ENCODE data around the gene DNAJC13.

Gene DNAJC13

GRCh38 chr3:132407025-132407424 lies 10.3 kb upstream of the DNAJC13 start:
- no peak for FAIRE-seq

GRCh38 chr3:132414841-132415240 lies 2.5 kb upstream of the DNAJC13 start:
- no peak for FAIRE-seq

GRCh38 chr3:132416161-132416560 lies 1.1 kb upstream of the DNAJC13 start:
- no peak for FAIRE-seq

GRCh38 chr3:132417695-132418411 lies 551 bp downstream of the DNAJC13 start:
- FAIRE-seq = no peak

- FAIRE-seq = peak; percentile 9
Observed at GRCh38 chr3:132418916-132419315, 1.6 kb downstream of the DNAJC13 start.

DNA sequence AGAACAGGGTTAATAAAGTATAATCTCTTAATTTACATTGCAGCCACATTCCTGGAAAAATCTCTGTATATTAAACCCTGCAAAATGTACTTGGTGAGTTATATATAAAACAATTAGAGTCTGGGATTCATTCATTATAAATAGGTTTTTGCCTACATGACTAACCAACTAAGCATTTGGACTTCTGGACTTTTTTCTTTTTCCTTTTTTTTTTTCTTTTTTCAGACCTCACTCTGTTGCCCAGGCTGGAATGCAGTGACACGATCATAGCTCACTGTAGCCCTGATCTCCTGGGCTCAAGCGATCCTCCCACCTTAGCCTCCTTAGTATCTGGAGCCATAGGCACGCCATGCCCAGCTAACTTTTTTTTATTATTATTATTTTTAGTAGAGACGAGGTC lies 4.5 kb downstream of the DNAJC13 start:
- FAIRE-seq = no peak

- FAIRE-seq = no peak
Observed at GRCh38 chr3:132422531-132422930, 5.2 kb downstream of the DNAJC13 start.

GRCh38 chr3:132432639-132433038 lies 15.3 kb downstream of the DNAJC13 start:
- FAIRE-seq = no peak

GRCh38 chr3:132433121-132433520 lies 15.8 kb downstream of the DNAJC13 start:
- FAIRE-seq = peak; percentile 73

- FAIRE-seq = no peak
Observed at GRCh38 chr3:132435224-132435910, 18.1 kb downstream of the DNAJC13 start.

DNA sequence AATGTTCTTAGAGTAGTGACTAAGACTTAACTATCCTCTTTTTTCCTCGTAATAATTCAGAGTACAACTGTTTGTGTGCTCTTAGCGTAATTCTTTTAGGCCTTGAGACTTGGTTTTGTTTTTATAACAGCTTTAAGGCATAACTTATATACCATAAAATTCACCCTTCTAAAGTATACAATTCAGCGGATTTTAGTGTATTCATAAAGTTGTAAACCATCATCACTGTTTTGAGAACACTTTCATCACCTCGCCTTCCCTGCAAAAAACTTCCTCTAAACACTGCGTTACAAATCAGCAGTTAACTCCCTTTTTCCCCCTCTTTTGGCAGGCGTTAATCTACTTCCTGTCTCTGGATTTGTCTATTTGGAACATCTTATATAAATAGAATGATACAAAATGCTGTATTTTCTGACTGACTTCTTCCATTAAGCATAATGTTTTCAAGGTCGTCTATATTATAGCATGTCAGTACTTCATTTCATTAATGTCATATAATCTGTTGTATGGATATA lies 18.7 kb downstream of the DNAJC13 start:
- no peak for FAIRE-seq

GRCh38 chr3:132443421-132443820 lies 26.1 kb downstream of the DNAJC13 start:
- no peak for FAIRE-seq

GRCh38 chr3:132444383-132444782 lies 27.1 kb downstream of the DNAJC13 start:
- FAIRE-seq = no peak

DNA sequence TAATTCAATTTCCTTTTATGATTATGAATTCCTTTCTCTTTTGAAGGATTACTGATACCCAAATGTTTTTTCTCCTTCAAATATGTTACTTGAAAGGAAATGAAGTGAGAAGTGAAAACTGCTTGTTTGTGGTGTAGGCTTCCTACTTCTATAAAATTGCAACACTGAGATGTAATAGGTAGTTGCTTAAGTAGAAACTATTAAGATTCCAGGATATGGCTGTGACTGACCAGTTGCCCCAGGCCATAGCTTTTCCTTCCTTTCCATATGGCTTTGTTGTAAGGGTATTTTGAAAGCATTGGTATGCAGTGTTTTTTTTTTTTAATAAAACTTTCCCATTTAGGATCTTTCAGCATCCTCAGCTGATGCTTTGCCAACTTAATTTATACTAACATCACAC lies 28.5 kb downstream of the DNAJC13 start:
- FAIRE-seq = no peak

DNA sequence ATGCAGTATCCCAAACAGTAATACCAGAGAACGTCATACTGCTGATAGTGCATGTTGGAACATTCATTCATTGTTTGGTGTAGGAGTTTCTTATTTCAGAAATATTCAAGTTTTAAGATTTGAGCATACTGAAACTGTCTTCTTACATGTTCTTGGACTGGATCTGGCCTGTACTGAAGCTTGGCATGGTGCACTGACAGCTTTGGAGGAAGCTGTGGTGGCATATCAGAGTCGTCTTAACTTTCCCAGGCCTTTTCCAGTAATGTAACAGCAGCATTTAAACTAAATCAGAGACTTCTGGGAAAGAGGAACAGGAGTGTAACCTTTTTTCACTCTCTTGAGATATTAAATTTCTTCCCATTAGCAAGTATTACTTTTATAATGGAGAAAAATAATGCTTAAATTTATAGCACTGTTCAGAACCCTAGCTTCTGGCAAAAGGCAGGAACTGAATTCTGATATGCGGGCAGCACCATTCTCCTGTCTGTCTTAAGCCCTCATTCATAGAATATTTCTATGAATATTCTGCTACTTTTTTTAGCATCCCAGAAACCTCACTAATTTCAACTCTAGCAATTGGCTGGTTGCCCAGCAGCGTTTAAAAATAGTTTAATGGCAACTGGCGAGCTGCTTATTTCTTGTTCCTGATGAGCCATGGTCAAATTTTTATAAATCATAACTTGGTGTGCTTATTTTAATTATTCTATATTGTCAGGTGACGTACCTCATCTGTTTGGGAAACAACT lies 31.1 kb downstream of the DNAJC13 start:
- FAIRE-seq = peak; percentile 81

- no peak for FAIRE-seq
Observed at GRCh38 chr3:132456136-132456535, 38.8 kb downstream of the DNAJC13 start.

GRCh38 chr3:132456571-132456970 lies 39.3 kb downstream of the DNAJC13 start:
- no peak for FAIRE-seq

DNA sequence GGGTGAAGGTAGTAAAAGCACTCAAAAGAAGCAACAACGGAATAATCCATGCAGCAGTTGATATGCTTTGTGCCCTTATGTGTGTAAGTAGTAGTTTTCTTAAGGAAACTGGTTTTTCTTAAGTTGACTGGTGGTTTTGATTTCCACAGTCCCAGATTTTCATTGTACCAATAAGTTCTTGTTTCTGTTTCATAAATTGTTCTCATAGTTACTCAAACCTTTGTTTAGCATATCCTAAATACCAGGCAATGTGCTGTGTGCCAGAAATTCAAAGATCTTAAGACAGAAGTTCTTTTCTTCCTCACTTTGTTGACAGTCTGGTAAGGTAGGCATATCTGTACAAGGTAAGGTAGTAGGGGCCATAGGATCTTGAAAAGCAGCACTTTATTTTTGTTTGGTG lies 40.0 kb downstream of the DNAJC13 start:
- FAIRE-seq = no peak

GRCh38 chr3:132459551-132459950 lies 42.2 kb downstream of the DNAJC13 start:
- no peak for FAIRE-seq

DNA sequence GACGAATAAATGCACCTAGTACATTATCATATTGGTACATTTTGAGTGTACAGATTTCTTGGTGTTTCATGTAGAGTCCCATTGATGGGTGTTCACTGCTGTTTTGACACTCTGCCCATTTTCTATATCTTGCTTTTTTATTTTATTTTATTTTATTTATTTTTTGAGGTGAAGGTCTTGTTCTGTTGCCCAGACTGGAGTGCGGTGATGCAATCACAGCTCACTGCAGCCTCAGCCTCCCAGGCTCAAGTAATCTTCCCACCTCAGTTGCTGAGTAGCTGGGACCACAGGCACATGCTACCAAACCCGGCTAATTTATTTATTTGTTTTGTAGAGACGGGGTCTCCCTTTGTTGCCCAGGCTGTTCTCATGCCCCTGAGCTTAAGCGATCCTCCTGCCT lies 44.2 kb downstream of the DNAJC13 start:
- no peak for FAIRE-seq

DNA sequence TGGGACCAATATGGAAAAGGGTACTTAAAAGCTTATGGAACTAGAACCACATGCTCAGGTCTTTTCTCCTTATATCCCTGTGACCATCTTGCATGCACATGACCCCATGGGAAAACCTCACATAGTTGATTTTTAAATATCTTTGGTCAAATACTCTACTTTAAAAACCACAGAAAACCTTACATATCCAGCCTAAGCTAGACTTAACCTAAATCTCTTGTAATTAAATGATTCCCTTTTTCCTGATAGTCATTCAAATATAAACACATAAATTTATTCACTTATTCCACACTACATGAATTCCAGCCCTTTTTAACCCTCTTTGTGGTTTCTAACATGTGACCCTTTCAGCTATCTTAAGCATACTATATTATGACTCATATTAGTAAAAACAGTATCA lies 46.8 kb downstream of the DNAJC13 start:
- FAIRE-seq = no peak

- FAIRE-seq = no peak
Observed at GRCh38 chr3:132469326-132469725, 52.0 kb downstream of the DNAJC13 start.

- FAIRE-seq = no peak
Observed at GRCh38 chr3:132486099-132486498, 68.8 kb downstream of the DNAJC13 start.

- FAIRE-seq = no peak
Observed at GRCh38 chr3:132488151-132488550, 70.8 kb downstream of the DNAJC13 start.
